SK-MEL-5 (cell line): ENCODE measurements around the gene TNRC18. TPM values are rescaled to one million over a fixed set of nuclear protein-coding genes. Genes with fewer than 3 reads are reported as not detected.
"Not testable (repeated sequence)": the region's sequence is repeated elsewhere in the genome, so short reads cannot be mapped to it uniquely, and the experiment has no call there.

Experiments
- DNase-seq: peaks from one replicate; pipeline ENCODE4 v3.0.0-alpha.2; 2016; ENCODE audit warnings: low read depth, low spot score
- in situ Hi-C: cut with HindIII; loops from 2 replicates; pipeline ENCODE4 v1.10.0; 2016; ENCODE audit warnings: low sequenced_read_pairs, high pct_unique_total_duplicates, low pct_unique_long_range_greater_than_20kb
- total RNA-seq: library from RNA; depleted of rRNA; stranded (reverse); fragments of >200 nt; shearing (Covaris generic); gene quantifications from 2 replicates; pipeline ENCODE4 v1.2.3, GENCODE V29; 2014

TNRC18 gene
- total RNA-seq, 1 experiment from 2014 or later = 40.8 TPM

GRCh38 chr7:5302577-5302976, 121.1 kb downstream of the TNRC18 start:
- DNase-seq = no peak
- in situ Hi-C loops = no loop called here

DNA sequence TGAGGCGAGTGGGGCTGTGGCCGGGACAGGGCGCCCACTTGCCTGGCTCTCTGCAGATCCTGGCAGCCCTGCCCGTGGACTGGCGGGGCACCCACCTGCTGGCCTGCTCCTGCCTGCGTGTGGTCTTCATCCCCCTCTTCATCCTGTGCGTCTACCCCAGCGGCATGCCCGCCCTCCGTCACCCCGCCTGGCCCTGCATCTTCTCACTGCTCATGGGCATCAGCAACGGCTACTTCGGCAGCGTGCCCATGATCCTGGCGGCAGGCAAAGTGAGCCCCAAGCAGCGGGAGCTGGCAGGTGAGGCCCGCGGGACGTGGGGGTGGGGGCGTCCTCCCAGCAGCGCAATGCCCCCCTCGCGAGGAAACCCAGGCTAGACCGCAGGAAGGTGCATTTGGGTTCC, 123.3 kb downstream of the TNRC18 start:
- no peak for DNase-seq
- in situ Hi-C loops = no loop called here

- DNase-seq = no peak
- in situ Hi-C loops = no loop called here
These were observed 126.9 kb downstream of the TNRC18 start for GRCh38 chr7:5296611-5297226.

- in situ Hi-C loops = no loop called here
- DNase-seq = no peak
These were observed 127.5 kb downstream of the TNRC18 start for GRCh38 chr7:5296015-5296610.

- in situ Hi-C loops = no loop called here
- DNase-seq = no peak
These were observed 128.3 kb downstream of the TNRC18 start for GRCh38 chr7:5295039-5296014.

- no peak for DNase-seq
- in situ Hi-C loops = no loop called here
These were observed 129.3 kb downstream of the TNRC18 start for GRCh38 chr7:5294169-5294987.

DNA sequence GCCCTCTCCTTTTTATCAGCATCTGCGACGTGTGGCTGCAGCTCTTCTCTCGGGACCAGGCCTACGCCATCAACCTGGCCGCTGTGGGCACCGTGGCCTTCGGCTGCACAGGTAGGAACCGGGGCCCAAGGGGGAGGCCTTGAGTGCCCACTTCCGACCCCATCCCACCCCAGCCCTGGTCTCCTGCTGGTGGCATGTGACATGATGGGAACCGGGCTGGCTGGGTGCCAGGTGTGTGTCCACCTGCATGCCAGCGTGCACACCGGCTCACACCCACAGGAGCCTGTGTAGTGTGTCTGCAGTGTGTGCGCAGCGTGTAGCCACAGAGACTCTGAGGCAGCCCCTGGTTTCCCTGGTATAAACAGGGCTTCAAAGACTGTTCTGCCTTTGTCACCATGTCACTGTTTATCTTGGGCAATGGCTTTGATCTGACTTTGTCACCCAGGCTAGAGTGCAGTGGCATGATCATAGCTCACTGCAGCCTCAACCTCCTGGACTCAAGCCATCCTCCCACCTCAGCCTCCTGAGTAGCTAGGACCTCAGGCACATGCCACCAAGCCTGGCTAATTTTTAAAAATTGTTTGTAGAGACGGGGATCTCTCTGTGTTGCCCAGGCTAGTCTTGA, 131.8 kb downstream of the TNRC18 start:
- DNase-seq, in situ Hi-C loops: not testable (repeated sequence)

DNA sequence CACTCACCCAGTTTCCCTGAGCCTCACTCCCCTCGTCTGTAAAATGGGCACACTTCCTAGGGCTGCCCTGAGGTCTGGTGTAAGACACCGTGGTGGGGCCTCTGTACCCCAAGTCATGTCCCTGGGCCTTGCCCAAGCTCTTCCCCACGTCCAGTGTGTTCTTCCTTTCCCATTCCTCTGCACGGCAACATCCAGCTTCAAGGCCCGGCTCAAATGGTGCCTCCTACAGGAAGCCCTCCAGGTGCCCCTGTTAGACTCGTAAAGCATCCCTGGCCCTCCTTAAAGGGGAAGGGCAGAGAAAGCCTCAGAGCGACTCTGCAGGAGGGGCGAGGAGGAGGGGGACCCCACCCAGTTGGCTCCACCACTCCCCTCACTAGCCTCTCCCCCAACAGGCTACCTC, 132.3 kb downstream of the TNRC18 start:
- in situ Hi-C loops = no loop called here
- no peak for DNase-seq

DNA sequence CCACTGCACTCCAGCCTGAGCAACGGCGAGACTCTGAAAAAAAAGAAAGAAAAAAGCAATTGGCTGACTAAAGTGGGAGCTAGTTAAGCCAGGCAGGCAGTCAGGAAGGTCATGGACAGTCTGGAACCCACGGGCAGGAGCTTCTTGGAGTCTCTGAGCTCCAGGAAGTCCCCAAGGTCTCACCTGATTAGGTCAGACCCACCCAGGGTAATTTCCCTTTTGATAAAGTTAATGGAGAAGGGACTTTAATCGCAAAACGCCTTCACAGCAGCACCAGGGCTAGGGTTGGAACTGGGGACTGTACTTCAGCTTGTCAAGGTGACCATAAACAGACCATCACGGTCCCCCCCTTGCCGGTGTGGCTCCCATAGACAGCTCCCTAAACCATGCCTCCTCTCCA, 134.3 kb downstream of the TNRC18 start:
- in situ Hi-C loops = no loop called here
- DNase-seq = no peak

GRCh38 chr7:5288560-5288959, 135.1 kb downstream of the TNRC18 start:
- in situ Hi-C loops, DNase-seq: not testable (repeated sequence)

- in situ Hi-C loops = no loop called here
- DNase-seq = no peak
These were observed 135.8 kb downstream of the TNRC18 start for GRCh38 chr7:5287802-5288201.

- in situ Hi-C loops, DNase-seq: not testable (repeated sequence)
These were observed 136.3 kb downstream of the TNRC18 start for GRCh38 chr7:5287373-5287772.

DNA sequence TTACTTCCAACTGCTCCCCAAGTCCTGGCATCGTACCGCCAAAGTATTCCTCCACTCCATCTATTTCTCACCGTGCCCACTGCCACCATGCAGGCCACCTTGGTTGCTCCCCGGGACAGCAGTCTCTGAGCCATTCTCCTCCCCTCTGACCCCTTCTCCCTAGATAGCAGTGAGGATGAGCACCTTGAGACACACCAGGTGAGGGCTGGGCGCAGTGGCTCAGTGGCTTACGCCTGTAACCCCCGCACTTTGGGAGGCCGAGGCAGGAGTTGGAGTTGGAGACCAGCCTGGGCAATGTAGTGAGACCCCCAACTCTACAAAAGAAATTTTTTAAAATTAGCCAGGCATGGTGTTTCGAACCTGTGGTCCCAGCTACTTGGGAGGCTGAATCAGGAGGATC, 136.7 kb downstream of the TNRC18 start:
- DNase-seq = no peak
- in situ Hi-C loops = no loop called here

DNA sequence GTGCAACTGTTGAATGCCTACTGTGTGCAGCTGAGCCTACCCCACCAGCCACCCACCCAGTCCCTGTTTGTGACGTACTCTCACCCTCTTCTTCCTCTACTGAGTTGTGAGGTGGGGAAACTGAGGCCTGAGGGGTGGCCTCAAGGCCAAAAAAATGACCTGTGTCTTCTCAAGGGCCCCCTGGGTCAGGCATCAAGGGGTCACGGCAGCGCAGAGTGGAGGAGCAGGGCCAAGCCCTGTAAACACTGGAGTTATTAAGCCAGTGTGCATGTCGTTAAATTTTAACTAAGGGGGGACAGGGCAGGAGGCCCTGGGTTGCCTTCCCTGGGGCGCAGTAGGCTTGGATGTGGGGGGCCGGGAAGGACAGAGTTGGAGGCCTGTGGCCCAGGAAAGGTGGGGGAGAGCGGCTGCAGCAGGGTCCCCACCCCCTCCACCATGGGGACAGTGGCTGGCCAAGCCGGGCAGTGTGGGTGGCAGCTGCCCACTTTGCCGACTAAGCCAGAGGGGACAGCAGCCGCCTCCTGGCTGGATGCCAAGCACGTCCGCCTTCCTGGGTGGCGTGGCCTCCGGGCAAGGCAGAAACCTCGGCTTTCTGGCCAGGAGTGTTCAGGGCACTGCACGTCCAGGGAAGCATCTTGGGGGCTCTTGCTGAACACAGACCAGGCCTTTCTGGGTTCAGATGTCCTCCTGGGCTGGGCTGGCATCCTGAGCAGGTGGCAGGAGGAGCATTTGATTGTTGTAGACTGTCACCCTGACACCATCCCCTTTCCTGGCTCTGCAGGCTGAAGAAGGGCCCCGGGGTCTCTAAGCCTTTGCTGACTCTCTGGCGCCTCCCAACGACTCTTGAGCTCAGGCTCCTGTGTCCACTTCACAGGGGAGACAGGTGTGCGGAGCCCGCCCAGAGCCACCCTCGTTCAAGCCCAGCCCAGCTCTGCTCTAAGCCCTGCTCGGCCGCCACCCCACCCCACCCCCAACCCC, 139.0 kb downstream of the TNRC18 start:
- in situ Hi-C loops = no loop called here
- peak; percentile 76 for DNase-seq

DNA sequence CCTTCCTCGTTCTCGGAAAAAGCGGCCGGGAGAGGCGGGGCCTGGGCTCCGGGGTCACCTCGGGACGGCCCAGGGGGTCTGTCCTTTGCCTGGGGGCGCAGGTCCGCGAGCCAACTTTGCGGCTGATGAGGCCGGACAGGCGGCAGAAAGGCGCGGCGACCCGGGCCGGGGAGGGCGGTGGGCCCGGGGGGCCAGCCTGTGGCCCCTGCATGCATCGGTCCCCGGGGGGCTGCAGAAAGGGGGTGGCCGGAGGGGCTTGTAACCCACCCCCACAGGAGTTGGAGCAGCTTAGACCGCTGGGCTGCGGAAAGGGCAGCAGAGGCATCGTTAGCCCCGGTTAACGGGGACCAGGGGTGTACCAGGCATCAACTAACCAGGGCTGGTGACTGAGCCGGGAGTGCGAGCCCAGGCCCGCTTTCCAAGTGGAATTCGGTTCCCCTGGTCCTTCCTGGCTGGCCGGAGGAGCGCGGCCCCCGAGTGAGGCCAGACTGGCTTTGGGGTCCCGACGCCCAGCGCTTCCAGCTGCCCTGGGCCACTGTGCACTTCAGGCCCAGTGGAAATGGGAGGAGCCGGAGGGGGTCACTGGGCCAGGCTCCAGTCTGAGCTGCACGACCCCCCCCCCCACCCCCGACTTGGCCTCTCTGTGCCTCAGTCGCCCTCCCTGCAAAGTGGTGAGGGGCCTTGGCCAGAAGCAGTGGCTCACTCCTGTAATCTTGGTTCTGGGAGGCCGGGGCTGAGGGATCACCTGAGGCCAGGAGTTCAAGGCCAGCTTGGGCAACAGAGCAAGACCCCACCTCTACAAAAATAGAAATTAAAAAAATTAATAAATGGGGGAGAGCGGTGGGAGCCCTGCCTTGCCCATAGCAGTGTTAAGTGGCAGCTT, 140.0 kb downstream of the TNRC18 start:
- DNase-seq = no peak
- in situ Hi-C loops = no loop called here
